Endodermal cell (in vitro differentiated cells): ENCODE results near the gene SH3GLB1. TPM values are rescaled to one million over a fixed set of nuclear protein-coding genes. Genes with fewer than 3 reads are reported as not detected.
A peak's percentile ranks its signal among the peaks of the same experiment; 100 is the strongest.

ENCODE experiments used
- DNase-seq: peaks from one replicate; pipeline ENCODE4 v3.0.0-alpha.2; 2017
- H3K27ac ChIP-seq: 2 replicates; pipeline ENCODE4 v1.5.1; 2013; ENCODE audit warnings: mild to moderate bottlenecking, low read depth, low read length, moderate library complexity
- H3K27me3 ChIP-seq: 2 replicates; pipeline ENCODE4 v1.6.1; 2013; ENCODE audit warnings: mild to moderate bottlenecking, low read length, moderate library complexity; ENCODE audit not compliant: insufficient read depth, control insufficient read depth, poor library complexity, severe bottlenecking
- H3K36me3 ChIP-seq: 2 replicates; pipeline ENCODE4 v1.7.0; 2013; ENCODE audit warnings: mild to moderate bottlenecking, low read length, moderate library complexity; ENCODE audit not compliant: control insufficient read depth, insufficient read depth
- H3K4me1 ChIP-seq: one replicate; pipeline ENCODE4 v1.7.0; 2013; ENCODE audit warnings: low read length; ENCODE audit not compliant: control insufficient read depth, insufficient read depth
- H3K4me3 ChIP-seq: 2 replicates; pipeline ENCODE4 v1.5.1; 2013; ENCODE audit warnings: mild to moderate bottlenecking, low read length, moderate library complexity
- H3K9ac ChIP-seq: 2 replicates; pipeline ENCODE4 v1.6.1; 2013; ENCODE audit warnings: mild to moderate bottlenecking, low read length, moderate library complexity; ENCODE audit not compliant: poor library complexity, severe bottlenecking; ENCODE audit errors: extremely low read depth
- H3K9me3 ChIP-seq: 2 replicates; pipeline ENCODE4 v1.6.1; 2013; ENCODE audit warnings: mild to moderate bottlenecking, low read length, moderate library complexity; ENCODE audit not compliant: control insufficient read depth
- H3K27ac Mint-ChIP-seq: 2 replicates; pipeline ENCODE4 v1.8.0; 2020; ENCODE audit warnings: mixed read lengths
- H3K27me3 Mint-ChIP-seq: 2 replicates; pipeline ENCODE4 v1.8.0; 2021; ENCODE audit warnings: mild to moderate bottlenecking, mixed read lengths; ENCODE audit not compliant: insufficient read depth
- H3K36me3 Mint-ChIP-seq: 2 replicates; pipeline ENCODE4 v1.8.0; 2020; ENCODE audit warnings: low read depth, mixed read lengths
- H3K4me1 Mint-ChIP-seq: 2 replicates; pipeline ENCODE4 v1.8.0; 2020; ENCODE audit warnings: mixed read lengths
- H3K4me3 Mint-ChIP-seq: 2 replicates; pipeline ENCODE4 v1.8.0; 2020; ENCODE audit warnings: mild to moderate bottlenecking, moderate library complexity, mixed read lengths
- H3K9me3 Mint-ChIP-seq: 2 replicates; pipeline ENCODE4 v1.8.0; 2020; ENCODE audit warnings: mild to moderate bottlenecking, mixed read lengths
- whole genome bisulfite sequencing, 2 experiments: methylation state at CpG; one replicate each; pipeline versions ENCODE4 v1.1.5 to v1.1.7; 2013; ENCODE audit warnings: missing lambda C conversion rate in 2 of 2, mixed read lengths in 1 of 2; ENCODE audit not compliant: insufficient coverage in 1 of 2, insufficient read length in 1 of 2; 5-methylcytosine and 5-hydroxymethylcytosine counted together
- total RNA-seq, 2 donors: library from RNA; stranded (reverse); fragmentation: NEBNext Ultra II Directional in 1 of 2; extraction: Animal tissue kit (Norgen Biotek cat#: 25700) in 1 of 2; gene quantifications; 2 replicates in 1 of 2; 3 replicates in 1 of 2; pipeline ENCODE4 v1.2.1, GENCODE V29; 2021
- TF ChIP-seq, protein P1 (sequence below): fragments of 200-600 bp; sonication (generic); conservative IDR thresholded peaks from 2 replicates; pipeline ENCODE4 v1.5.0; 2021; ENCODE audit warnings: antibody characterized with exemption, mild to moderate bottlenecking

The SH3GLB1 gene
- total RNA-seq, 2 donors from 2014 or later = 52.5 to 64.8 TPM

DNA sequence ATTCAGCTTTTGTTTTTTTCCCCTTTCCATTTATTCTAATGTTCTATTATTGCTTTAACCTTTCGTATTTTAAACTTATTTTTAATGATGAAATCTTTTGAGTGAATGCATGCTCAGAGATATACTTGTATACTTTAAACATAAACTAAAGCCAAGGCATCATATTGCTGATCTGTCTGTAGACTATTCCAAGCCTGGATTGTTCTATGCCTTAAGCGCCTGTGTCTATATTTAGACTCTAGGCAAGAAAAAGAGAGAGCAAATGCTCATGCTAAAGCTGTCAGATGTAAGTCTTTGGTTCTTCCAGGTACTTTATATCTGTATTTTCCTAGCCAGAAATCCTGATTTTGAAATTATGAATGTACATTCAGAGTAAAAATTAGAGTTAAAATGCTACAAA lies 14.4 kb downstream of the SH3GLB1 start:
- Mint-ChIP-seq H3K27me3 (no peaks in the 10 kb centered on the region), H3K4me1 (peaks cover 10% of the 10 kb centered on the region), H3K36me3 (peaks cover 31% of the 10 kb centered on the region), H3K4me3 (no peak overlapping the region), H3K9me3 (no peaks in the 10 kb centered on the region), H3K27ac (no peak overlapping the region)
- H3K4me1 ChIP-seq = peaks cover 7% of the 10 kb centered on the region
- H3K36me3 ChIP-seq = peaks cover 80% of the 10 kb centered on the region
- no peaks in the 10 kb centered on the region for H3K9me3 ChIP-seq
- no peaks in the 10 kb centered on the region for H3K27me3 ChIP-seq
- no peak overlapping the region for H3K4me3 ChIP-seq
- H3K27ac ChIP-seq = no peak overlapping the region
- DNase-seq = no peak
- no peak overlapping the region for H3K9ac ChIP-seq
- TF ChIP-seq, protein P1, sequence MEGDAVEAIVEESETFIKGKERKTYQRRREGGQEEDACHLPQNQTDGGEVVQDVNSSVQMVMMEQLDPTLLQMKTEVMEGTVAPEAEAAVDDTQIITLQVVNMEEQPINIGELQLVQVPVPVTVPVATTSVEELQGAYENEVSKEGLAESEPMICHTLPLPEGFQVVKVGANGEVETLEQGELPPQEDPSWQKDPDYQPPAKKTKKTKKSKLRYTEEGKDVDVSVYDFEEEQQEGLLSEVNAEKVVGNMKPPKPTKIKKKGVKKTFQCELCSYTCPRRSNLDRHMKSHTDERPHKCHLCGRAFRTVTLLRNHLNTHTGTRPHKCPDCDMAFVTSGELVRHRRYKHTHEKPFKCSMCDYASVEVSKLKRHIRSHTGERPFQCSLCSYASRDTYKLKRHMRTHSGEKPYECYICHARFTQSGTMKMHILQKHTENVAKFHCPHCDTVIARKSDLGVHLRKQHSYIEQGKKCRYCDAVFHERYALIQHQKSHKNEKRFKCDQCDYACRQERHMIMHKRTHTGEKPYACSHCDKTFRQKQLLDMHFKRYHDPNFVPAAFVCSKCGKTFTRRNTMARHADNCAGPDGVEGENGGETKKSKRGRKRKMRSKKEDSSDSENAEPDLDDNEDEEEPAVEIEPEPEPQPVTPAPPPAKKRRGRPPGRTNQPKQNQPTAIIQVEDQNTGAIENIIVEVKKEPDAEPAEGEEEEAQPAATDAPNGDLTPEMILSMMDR = no peak
- WGBS, 2 experiments = 97 to 100% methylated on average over 1 of the region's 2 CpGs

DNA sequence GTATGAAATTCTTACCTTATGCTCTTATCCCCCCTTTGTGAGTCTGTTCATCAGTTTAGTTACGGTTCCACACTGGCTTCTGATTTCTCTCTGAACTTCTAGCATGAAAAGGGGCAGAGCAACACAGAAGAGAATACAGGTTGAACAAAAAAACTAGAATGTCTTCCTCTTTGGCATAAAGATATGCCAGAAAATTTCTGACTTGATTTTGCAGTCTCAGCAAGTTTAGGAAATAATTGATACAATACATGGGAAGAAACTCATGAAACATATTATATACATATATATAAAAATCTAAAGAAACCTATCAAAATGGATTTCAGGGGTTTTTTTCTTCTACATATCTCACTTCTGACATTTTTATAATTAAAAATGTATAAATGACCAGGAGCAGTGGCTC lies 27.0 kb downstream of the SH3GLB1 start:
- peaks cover 73% of the 10 kb centered on the region for H3K36me3 ChIP-seq
- Mint-ChIP-seq H3K27me3 (no peaks in the 10 kb centered on the region), H3K9me3 (no peaks in the 10 kb centered on the region), H3K4me1 (peaks cover 5% of the 10 kb centered on the region), H3K36me3 (peaks cover 20% of the 10 kb centered on the region), H3K27ac (no peak overlapping the region), H3K4me3 (no peak overlapping the region)
- DNase-seq = no peak
- WGBS, 2 experiments = 91 to 100% methylated on average over 1 of the region's 1 CpG
- no peak overlapping the region for H3K4me3 ChIP-seq
- no peaks in the 10 kb centered on the region for H3K4me1 ChIP-seq
- TF ChIP-seq, protein P1 = no peak
- H3K9me3 ChIP-seq = no peaks in the 10 kb centered on the region
- no peak overlapping the region for H3K27ac ChIP-seq
- no peaks in the 10 kb centered on the region for H3K27me3 ChIP-seq
- H3K9ac ChIP-seq = no peak overlapping the region

DNA sequence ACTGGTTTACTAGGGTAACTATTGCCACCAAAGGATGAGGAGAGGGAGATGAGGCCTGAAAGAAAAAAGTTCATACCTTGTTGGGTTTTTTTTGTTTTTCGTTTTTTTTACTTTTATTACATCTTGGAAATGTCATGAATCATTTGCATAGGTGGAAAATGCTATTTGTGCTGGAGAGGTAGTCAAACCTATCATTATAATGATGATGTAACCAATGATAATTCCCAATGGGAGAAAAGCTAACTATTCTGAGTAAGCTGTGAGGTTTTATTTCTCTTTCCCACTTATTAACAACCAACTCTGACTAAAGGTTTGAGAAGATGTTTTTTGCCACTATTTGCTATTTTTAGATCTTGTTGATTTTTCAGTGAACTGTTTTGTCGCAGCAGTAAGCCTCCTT lies 29.0 kb downstream of the SH3GLB1 start:
- H3K9me3 ChIP-seq = no peaks in the 10 kb centered on the region
- no peak for DNase-seq
- peaks cover 74% of the 10 kb centered on the region for H3K36me3 ChIP-seq
- H3K9ac ChIP-seq = no peak overlapping the region
- H3K4me3 ChIP-seq = no peak overlapping the region
- H3K27me3 ChIP-seq = no peaks in the 10 kb centered on the region
- no peaks in the 10 kb centered on the region for H3K9me3 Mint-ChIP-seq
- no peak overlapping the region for H3K4me3 Mint-ChIP-seq
- 48% methylated on average over 2 of the region's 2 CpGs; no CpG with 5 or more reads in 1 of the 2 experiments for WGBS, 2 experiments
- H3K27ac ChIP-seq = no peak overlapping the region
- TF ChIP-seq, protein P1 = no peak
- no peaks in the 10 kb centered on the region for H3K27me3 Mint-ChIP-seq
- H3K4me1 ChIP-seq = no peaks in the 10 kb centered on the region
- H3K36me3 Mint-ChIP-seq = peaks cover 33% of the 10 kb centered on the region
- peaks cover 5% of the 10 kb centered on the region for H3K4me1 Mint-ChIP-seq
- H3K27ac Mint-ChIP-seq = peak overlapping the region; percentile 48
